GM12891 (cell line): Measurements from ENCODE around the gene AFAP1.

Experiments
- POLR2A ChIP-seq: IDR thresholded peaks from 2 replicates; pipeline ENCODE4 v1.6.1; 2011; ENCODE audit warnings: low read depth, low read length, control low read depth
- POLR2AphosphoS5 ChIP-seq: IDR thresholded peaks from 2 replicates; pipeline ENCODE4 v1.6.1; 2011; ENCODE audit warnings: low read depth, low read length, control low read depth

GRCh38 chr4:7988437-7988836 is 48.8 kb upstream of the AFAP1 start:
- no peak for TF ChIP-seq POLR2AphosphoS5
- no peak for TF ChIP-seq POLR2A
